Right cardiac atrium (tissue), 5 donors: ENCODE measurements around the gene CCDC117. TPM values are rescaled to one million over a fixed set of nuclear protein-coding genes. Genes with fewer than 3 reads are reported as not detected.
A peak's percentile ranks its signal among the peaks of the same experiment; 100 is the strongest.
"Not testable (repeated sequence)": the region's sequence is repeated elsewhere in the genome, so short reads cannot be mapped to it uniquely, and the experiment has no call there.

Source experiments
- ATAC-seq, 2 donors: fragments of 200-7000 bp; cut with Tn5 transposase; one replicate each; pipeline versions ENCODE4 v1.8.0 to v1.9.1; 2020; ENCODE audit warnings: moderate library complexity in 2 of 2, mild to moderate bottlenecking in 1 of 2
- DNase-seq, 3 donors: peaks; one replicate each; pipeline ENCODE4 v3.0.0-alpha.2; 2020
- H3K27ac ChIP-seq: one replicate; pipeline ENCODE4 v1.5.1; 2013; ENCODE audit warnings: mild to moderate bottlenecking, low read length, control low read depth, moderate library complexity
- H3K27me3 ChIP-seq: one replicate; pipeline ENCODE4 v1.6.1; 2013; ENCODE audit not compliant: control insufficient read depth, insufficient read depth
- H3K4me1 ChIP-seq: one replicate; pipeline ENCODE4 v1.6.1; 2013; ENCODE audit warnings: low read length; ENCODE audit not compliant: control insufficient read depth, insufficient read depth
- H3K4me3 ChIP-seq: one replicate; pipeline ENCODE4 v1.5.1; 2013; ENCODE audit warnings: low read length, control low read depth
- H3K9me3 ChIP-seq: one replicate; pipeline ENCODE4 v1.6.1; 2013; ENCODE audit warnings: low read length; ENCODE audit not compliant: control insufficient read depth
- WGBS: extraction: QIAGEN DNeasy Blood & Tissue Kit; methylation state at CpG from one replicate; pipeline ENCODE4 v1.1.7; 2013; 5-methylcytosine and 5-hydroxymethylcytosine counted together
- intact Hi-C, 4 donors: fragments of 100-400 bp; cut with DNase I; formaldehyde crosslinking; loops; one replicate each; pipeline versions ENCODE4 v1.11.0 to v1.14.0; 2022 to 2023
- long read RNA-seq, 4 donors: library from polyadenylated mRNA; unstranded; transcript quantifications; one replicate each; pipeline ENCODE4 v2.0.0, GENCODE V29; 2020 to 2021
- polyA plus RNA-seq: library from polyadenylated mRNA; stranded (reverse); fragments of 200-250 nt; gene quantifications from one replicate; pipeline ENCODE4 v1.2.3, GENCODE V29; 2013
- total RNA-seq, 4 donors: library from RNA; stranded (reverse); fragmentation: NEBNext Ultra II Directional; extraction: Animal tissue kit (Norgen Biotek cat#: 25700); gene quantifications; one replicate each; pipeline ENCODE4 v1.2.1, GENCODE V29; 2021
- donor health status: healthy with polysubstance abuse.
- donor health status: DM: no; HTN: yes; CAD: no.
- donor health status: DM: no; HTN: no; CAD: no.
- donor health status: DM: no; HTN: yes; CAD: no; lungs with severe emphysema.
- donor health status: DM: yes; HTN: yes; CAD: no.

Gene CCDC117
- total RNA-seq = 10 to 100 TPM; 13.1 to 14.0 (median 13.4) TPM
- polyA plus RNA-seq = 6.6 TPM
- long read RNA-seq, donor 1, transcript CCDC117-201 (5 exons, 3,985 nt) = major isoform, 26 of 29 reads
- long read RNA-seq, donor 1, partial matches to known transcripts = 2 of 29 reads
- long read RNA-seq, donor 1, other reads (novel, unspliced or antisense) = 1 of 29 reads
- long read RNA-seq, donor 2, partial matches to known transcripts = 2 of 10 reads
- long read RNA-seq, donor 2, other reads (novel, unspliced or antisense) = 4 of 10 reads
- long read RNA-seq, donor 3, transcript CCDC117-201 (5 exons, 3,985 nt) = major isoform, 55 of 72 reads
- long read RNA-seq, donor 3, partial matches to known transcripts = 9 of 72 reads
- long read RNA-seq, donor 3, other reads (novel, unspliced or antisense) = 7 of 72 reads
- long read RNA-seq, donor 4, partial matches to known transcripts = 2 of 6 reads
- long read RNA-seq, donor 4, other reads (novel, unspliced or antisense) = 0 of 6 reads

- WGBS = under 1% methylated on average over 92 of the region's 92 CpGs
- Histone ChIP-seq H3K4me1 (peaks cover 2% of the 10 kb centered on the region), H3K27ac (peak within 1 kb of the TSS; percentile 97)
Measured at GRCh38 chr22:28772633-28773460, at the start of gene CCDC117. Gene CCDC117, plus strand, starts transcription at chr22:28772695. Its CDS starts 155 bp downstream, at chr22:28772850.

GRCh38 chr22:28728002-28728401 lies 44.5 kb upstream of the CCDC117 start:
- no peaks in the 10 kb centered on the region for H3K9me3 ChIP-seq
- 96% methylated on average over 1 of the region's 1 CpG for WGBS
- intact Hi-C loops = no loop called here
- no peak overlapping the region for H3K27ac ChIP-seq
- H3K4me1 ChIP-seq = no peaks in the 10 kb centered on the region
- no peaks in the 10 kb centered on the region for H3K27me3 ChIP-seq
- DNase-seq (no peak), ATAC-seq (no peak)
- H3K4me3 ChIP-seq = no peak overlapping the region

More at GRCh38 chr22:28772633-28773460, at the start of gene CCDC117:
- DNase-seq = peak; percentile 97 to 98 (median 98)
- Histone ChIP-seq H3K27me3 (no peaks in the 10 kb centered on the region), H3K9me3 (no peaks in the 10 kb centered on the region), H3K4me3 (peak within 1 kb of the TSS; percentile 88)
- peak; percentile 97 to 98 for ATAC-seq
- intact Hi-C loops = no loop called here

GRCh38 chr22:28728621-28729313 lies 43.7 kb upstream of the CCDC117 start:
- no peak for ATAC-seq
- Histone ChIP-seq H3K27ac (no peak overlapping the region), H3K27me3 (no peaks in the 10 kb centered on the region), H3K4me3 (no peak overlapping the region), H3K4me1 (no peaks in the 10 kb centered on the region), H3K9me3 (no peaks in the 10 kb centered on the region)
- intact Hi-C loops = no loop called here
- 97% methylated on average over 10 of the region's 10 CpGs for WGBS
- DNase-seq = no peak

- Histone ChIP-seq H3K27ac (no peak overlapping the region), H3K27me3 (no peaks in the 10 kb centered on the region), H3K4me1 (no peaks in the 10 kb centered on the region), H3K9me3 (no peaks in the 10 kb centered on the region), H3K4me3 (no peak overlapping the region)
- no peak for DNase-seq
- ATAC-seq = no peak
- WGBS = 94% methylated on average over 3 of the region's 3 CpGs
- intact Hi-C loops = loop anchor here in 1 of 4 donors (5.0 kb wide), 1 partner anchor 68 kb away; no protein-coding TSS in a partner anchor
Measured at GRCh38 chr22:28730179-28730578, 42.3 kb upstream of the CCDC117 start.

GRCh38 chr22:28734393-28734792 lies 38.1 kb upstream of the CCDC117 start:
- H3K4me3 ChIP-seq = no peak overlapping the region
- H3K27ac ChIP-seq = no peak overlapping the region
- intact Hi-C loops = loop anchor here in 1 of 4 donors (5.0 kb wide), 1 partner anchor 72 kb away; no protein-coding TSS in a partner anchor
- WGBS = 92% methylated on average over 6 of the region's 6 CpGs
- H3K27me3 ChIP-seq = no peaks in the 10 kb centered on the region
- no peaks in the 10 kb centered on the region for H3K4me1 ChIP-seq
- DNase-seq (no peak), ATAC-seq (no peak)
- no peaks in the 10 kb centered on the region for H3K9me3 ChIP-seq

- intact Hi-C loops = no loop called here
- Histone ChIP-seq H3K27me3 (no peaks in the 10 kb centered on the region), H3K4me1 (no peaks in the 10 kb centered on the region), H3K9me3 (no peaks in the 10 kb centered on the region), H3K27ac (no peak overlapping the region), H3K4me3 (no peak overlapping the region)
- DNase-seq = no peak
- no peak for ATAC-seq
- 76% methylated on average over 7 of the region's 7 CpGs for WGBS
Measured at GRCh38 chr22:28736301-28737155, 36.0 kb upstream of the CCDC117 start.

GRCh38 chr22:28737701-28738100 lies 34.8 kb upstream of the CCDC117 start:
- no peak for DNase-seq

GRCh38 chr22:28738876-28739275 lies 33.6 kb upstream of the CCDC117 start:
- not testable (repeated sequence) for H3K9me3 ChIP-seq

More at GRCh38 chr22:28737701-28738100, 34.8 kb upstream of the CCDC117 start:
- H3K4me1 ChIP-seq = peaks cover under 1% of the 10 kb centered on the region
- 93% methylated on average over 3 of the region's 3 CpGs for WGBS
- intact Hi-C loops = no loop called here
- ATAC-seq = no peak
- H3K4me3 ChIP-seq = no peak overlapping the region
- H3K27me3 ChIP-seq = no peaks in the 10 kb centered on the region
- no peaks in the 10 kb centered on the region for H3K9me3 ChIP-seq
- H3K27ac ChIP-seq = no peak overlapping the region

GRCh38 chr22:28741200-28741784 lies 31.2 kb upstream of the CCDC117 start:
- Histone ChIP-seq H3K27me3 (no peaks in the 10 kb centered on the region), H3K4me1 (peaks cover 5% of the 10 kb centered on the region), H3K27ac (no peak overlapping the region), H3K9me3 (no peaks in the 10 kb centered on the region), H3K4me3 (peak overlapping the region; percentile 59)
- intact Hi-C loops = no loop called here
- ATAC-seq (no peak), DNase-seq (no peak)
- WGBS = 7% methylated on average over 18 of the region's 18 CpGs

More at GRCh38 chr22:28738876-28739275, 33.6 kb upstream of the CCDC117 start:
- H3K4me3 ChIP-seq, H3K4me1 ChIP-seq, intact Hi-C loops, ATAC-seq, H3K27me3 ChIP-seq, DNase-seq, H3K27ac ChIP-seq: not testable (repeated sequence)
- 90% methylated on average over 8 of the region's 8 CpGs for WGBS
